Measurements from ENCODE around the gene PRLH.
"Not testable (repeated sequence)": the region's sequence is repeated elsewhere in the genome, so short reads cannot be mapped to it uniquely, and the experiment has no call there.

Gene PRLH

GRCh38 chr2:237599465-237600110 is 33.2 kb downstream of the PRLH start:
- no peak for DNase-seq

GRCh38 chr2:237600205-237600846 is 34.0 kb downstream of the PRLH start:
- peak in 2 of 56 donors; percentile 9 to 19 for DNase-seq

- DNase-seq, result no peak
These were observed 35.2 kb downstream of the PRLH start for GRCh38 chr2:237601453-237602116.

GRCh38 chr2:237602409-237602808 is 36.0 kb downstream of the PRLH start:
- no peak for DNase-seq

GRCh38 chr2:237603049-237603717 is 36.8 kb downstream of the PRLH start:
- no peak for DNase-seq

GRCh38 chr2:237603718-237604362 is 37.5 kb downstream of the PRLH start:
- DNase-seq, result peak in 7 of 56 donors; percentile 9 to 45 (median 23)

GRCh38 chr2:237604391-237604790 is 38.0 kb downstream of the PRLH start:
- DNase-seq, result no peak

GRCh38 chr2:237604960-237605359 is 38.6 kb downstream of the PRLH start:
- no peak for DNase-seq

GRCh38 chr2:237606522-237606921 is 40.1 kb downstream of the PRLH start:
- DNase-seq, result not testable (repeated sequence)

- DNase-seq, result no peak
These were observed 46.4 kb downstream of the PRLH start for GRCh38 chr2:237612527-237613357.

GRCh38 chr2:237613679-237614078 is 47.3 kb downstream of the PRLH start:
- no peak for DNase-seq

GRCh38 chr2:237614151-237614720 is 47.9 kb downstream of the PRLH start:
- no peak for DNase-seq

- no peak for DNase-seq
These were observed 49.4 kb downstream of the PRLH start for GRCh38 chr2:237615631-237616249.

GRCh38 chr2:237616373-237616733 is 50.0 kb downstream of the PRLH start:
- DNase-seq, result no peak

All from amygdala (tissue), 56 donors.